NCI-H82 (cell line): ENCODE measurements around the gene KIF26B.

Experiments used
- DNase-seq: peaks from one replicate; lab custom pipeline; 2025; lab: John Stamatoyannopoulos, UW

Gene KIF26B

DNA sequence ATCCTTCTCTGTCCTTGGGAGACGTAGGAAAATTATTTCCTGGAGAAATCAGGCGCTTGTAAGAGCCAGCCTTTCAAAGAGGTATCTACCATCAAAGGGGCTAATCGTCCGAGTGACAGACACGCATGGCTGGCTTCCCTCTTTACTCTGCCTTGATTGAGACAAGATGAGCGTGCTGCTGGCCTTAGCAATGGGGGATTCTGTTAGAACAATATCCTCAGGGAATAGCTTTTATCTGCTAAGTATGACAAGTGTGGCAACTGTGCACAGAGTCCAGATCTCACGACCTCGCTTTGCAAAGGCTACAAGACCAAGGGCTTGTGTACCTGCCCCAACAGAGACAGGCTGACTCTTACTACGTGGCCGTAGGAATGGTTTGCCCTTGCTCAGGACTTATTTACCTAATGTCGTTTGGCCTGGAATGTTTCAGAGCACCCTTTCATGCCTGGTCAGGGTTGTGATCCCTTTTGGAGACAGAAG, 417.1 kb downstream of the KIF26B start:
- no peak for DNase-seq

- no peak for DNase-seq
Measured at GRCh38 chr1:245572709-245573108, 417.9 kb downstream of the KIF26B start.

DNA sequence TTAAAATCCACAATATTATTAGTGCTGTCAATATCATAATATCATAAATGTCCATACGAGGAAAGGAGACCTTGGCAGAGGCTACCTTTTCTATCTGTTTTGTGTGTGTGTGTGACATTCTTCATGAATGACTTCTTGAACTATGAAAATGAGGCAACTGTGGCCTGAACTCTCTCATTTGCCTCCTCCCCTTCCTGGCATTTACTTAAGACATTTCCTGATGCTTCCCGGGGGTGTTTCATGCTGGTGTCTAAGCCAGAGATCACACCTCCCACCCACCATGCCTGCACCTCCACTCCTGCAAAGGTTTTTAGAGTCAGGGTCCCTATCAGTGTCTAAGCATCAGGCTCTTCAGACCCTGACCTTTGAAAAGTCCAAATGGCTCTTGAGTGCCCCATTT, 420.9 kb downstream of the KIF26B start:
- no peak for DNase-seq

DNA sequence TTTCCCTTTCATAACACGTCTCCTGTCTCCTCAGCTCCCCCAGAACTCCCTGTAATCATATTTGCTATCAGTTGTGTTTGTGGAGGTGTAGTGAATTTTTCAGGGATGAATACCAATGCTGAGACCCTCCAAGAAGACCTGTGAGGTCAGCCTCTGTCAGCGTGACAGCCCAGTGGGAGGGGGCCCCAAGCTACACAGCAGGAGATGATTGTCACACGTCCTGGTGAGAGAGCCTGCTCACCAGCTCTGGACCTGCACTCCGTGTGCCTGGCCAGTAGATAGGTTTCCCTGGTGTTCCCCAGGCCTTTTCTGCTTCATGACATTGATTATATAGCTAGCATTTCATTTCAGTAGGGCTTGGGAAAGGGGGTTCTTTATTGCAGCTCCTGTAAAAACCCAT, 421.5 kb downstream of the KIF26B start:
- no peak for DNase-seq

GRCh38 chr1:245577191-245578157, 422.7 kb downstream of the KIF26B start:
- DNase-seq: no peak

DNA sequence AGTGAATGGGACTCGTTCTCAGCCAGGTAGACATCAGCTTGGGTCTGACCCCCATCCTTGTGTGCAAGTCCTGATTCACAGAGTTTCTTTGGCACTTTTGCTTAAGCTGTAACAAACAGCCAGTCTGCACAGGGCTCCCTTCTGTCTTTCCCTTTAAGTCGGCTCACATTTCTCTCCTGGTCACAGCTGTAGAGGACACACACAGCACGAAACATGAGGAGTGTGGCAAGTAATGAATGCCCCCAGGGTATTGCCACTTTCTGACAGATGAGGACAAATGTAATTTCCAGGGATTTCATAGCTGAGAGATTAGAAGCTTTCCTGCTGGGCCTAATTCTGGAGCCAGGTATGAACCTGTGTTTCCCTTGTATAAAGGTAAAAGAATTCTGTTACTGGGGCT, 423.5 kb downstream of the KIF26B start:
- DNase-seq: peak; percentile 24

- DNase-seq: no peak
Measured at GRCh38 chr1:245578771-245579170, 424.0 kb downstream of the KIF26B start.

- no peak for DNase-seq
Measured at GRCh38 chr1:245579881-245580280, 425.1 kb downstream of the KIF26B start.

DNA sequence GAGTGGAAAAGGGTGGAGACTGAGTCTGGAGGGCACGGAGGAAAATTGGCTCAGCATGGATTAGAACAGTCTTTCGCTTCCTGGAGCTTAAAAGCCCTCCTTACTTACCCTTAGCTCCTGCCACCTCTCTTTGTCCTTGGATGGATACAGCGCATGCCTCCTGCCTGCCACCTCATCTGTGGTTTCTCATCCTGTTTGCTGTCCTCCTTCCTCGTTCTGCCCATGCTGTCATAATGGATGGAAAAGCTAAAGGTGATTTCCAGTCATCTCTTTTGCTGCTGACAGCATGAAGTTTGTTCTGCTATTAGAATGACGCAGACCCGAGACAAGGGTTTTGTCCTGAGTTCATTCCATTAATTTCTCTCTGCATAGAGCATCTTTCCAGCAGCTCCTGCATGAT, 425.9 kb downstream of the KIF26B start:
- peak; percentile 48 for DNase-seq

DNA sequence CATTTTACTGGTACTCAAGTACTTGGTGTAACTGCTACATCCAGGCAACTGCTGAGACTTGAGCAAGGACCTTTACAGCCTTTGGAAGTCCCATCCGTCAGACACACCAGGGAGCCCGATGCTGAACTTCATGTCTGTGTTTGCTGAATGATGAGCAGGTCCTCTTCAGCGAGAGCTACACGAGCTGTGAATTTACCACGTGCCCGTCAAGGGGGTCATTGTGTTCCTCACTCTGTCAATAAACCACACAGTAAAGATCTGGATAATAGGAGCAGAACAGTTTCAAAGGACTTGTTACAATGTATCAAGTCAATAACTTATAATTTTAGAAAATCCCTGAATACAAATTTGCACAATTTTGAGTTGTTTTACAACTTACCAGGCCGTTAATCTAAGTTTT, 427.2 kb downstream of the KIF26B start:
- DNase-seq: no peak

DNA sequence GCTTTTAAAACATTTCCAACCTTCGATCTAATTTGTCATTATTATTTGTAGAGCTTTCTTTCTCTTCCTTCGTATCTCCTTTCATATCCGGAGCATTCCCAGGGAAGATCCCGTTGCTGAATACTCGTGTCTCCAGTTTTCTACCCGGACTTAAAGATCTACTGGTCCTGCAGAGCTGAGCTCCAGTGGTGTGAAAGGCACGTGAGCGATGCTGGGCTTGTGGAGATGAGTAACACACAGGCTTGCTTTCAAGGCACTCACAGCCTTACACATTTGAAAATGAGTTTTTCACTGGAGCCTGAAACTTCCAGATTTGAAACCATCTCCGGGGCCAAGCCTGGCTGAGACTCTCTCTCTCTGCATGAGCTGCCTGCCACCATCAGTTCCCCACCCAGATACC, 428.3 kb downstream of the KIF26B start:
- DNase-seq: no peak

DNA sequence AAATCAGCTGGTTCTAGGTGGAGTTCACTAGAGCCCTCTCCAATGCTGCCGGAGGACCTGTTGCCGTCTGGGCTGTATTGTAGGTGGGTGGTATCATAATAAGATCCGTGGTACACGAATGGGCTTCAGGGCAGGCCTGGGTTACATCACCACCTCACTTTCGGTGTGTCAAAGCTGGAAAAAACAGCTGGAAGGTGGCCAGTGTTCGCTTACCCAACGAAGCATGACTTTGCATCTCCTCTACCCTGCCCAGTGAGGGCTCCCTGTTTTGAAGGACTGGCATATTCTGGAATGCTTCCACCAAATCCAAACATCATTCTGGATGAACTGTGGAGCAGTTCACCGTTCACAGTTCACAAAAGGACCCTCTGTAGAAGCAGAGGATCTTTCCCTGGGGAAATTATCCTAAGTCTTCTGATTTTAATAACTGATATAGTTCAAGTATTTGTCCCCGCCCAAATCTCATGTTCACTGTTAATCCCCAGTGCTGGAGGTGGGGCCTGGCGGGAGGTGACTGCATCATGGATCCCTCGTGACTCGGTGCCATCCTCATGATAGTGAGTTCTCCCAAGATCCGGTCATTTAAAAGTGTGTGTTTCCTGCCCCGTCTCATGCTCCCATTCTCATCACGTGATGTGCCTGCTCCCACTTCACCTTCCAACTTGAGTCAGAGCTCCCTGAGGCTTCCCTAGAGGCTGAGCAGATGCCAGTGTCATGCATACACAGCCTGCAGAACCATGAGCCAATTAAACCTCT, 429.0 kb downstream of the KIF26B start:
- no peak for DNase-seq

GRCh38 chr1:245585252-245585959, 430.6 kb downstream of the KIF26B start:
- DNase-seq: no peak

DNA sequence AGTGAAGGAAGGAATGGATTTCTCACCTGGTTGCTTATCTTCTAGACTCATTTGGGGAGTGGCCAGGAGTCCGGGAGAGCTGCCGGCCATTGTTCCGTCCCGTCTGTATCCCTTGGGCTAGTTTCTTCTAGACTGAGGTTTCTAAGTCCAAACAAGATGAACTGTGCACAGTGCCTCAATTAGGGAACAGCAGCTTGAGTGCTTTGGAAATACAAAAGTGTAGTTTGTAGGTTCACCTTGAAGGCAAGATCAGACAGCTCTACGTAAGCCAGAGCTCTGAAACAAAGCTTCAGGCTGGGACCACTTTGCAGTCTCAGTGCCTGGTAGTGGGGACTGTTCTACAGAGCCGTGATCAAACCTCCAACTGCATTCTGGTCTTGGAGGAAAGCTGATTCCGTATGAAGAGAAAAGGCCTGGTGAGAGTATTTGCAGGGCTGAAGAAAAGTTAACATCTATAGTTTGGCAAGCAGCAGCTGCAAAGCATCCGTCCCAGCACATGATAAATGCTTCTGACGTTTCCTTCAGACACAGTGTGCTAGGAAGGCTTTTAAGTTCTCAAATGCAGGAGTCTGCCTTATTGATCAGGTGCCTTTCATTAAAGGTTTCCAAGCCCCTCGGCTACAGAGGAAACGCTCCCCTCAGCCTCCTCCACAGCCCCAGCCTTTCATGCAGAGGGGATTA, 432.8 kb downstream of the KIF26B start:
- DNase-seq: no peak

- DNase-seq: no peak
Measured at GRCh38 chr1:245588116-245588639, 433.4 kb downstream of the KIF26B start.

DNA sequence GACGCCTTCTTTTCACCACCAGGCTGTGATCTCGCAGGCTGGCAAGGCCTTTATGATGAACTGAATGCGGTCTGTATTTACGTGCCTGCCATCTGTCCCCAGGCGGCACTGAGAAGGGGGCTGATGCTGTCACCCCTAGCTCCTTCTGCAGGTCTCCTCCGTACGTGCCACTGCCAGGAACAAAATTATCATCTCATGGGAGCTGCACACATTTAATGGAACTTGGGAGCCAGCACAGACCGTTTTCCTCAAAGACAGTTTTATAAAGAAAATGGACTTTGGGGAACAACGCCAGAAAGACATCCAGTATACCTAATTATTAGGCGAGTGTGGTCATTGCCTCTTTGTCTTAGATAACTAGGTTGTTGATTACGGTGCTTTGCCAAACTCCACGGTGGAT, 434.5 kb downstream of the KIF26B start:
- no peak for DNase-seq

- no peak for DNase-seq
Measured at GRCh38 chr1:245589906-245590305, 435.1 kb downstream of the KIF26B start.

- DNase-seq: no peak
Measured at GRCh38 chr1:245590726-245591125, 435.9 kb downstream of the KIF26B start.

GRCh38 chr1:245591346-245592188, 436.8 kb downstream of the KIF26B start:
- no peak for DNase-seq

DNA sequence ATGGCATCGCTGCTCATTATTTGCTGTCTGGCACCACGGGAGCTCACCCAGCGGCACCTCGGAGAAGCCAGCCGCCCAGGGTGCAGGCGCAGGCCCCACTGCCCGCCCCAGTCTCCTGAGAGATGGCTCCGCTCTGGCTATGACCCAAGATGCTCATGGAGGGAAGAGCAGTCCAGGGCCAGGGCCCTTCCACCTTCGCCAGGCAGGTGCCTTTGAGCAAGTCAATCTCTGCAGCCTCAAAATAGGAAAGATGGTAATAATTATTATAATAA, 437.3 kb downstream of the KIF26B start:
- no peak for DNase-seq
